CD4-positive, alpha-beta T cell treated with Interleukin-15 for 4 hours (primary cell): ENCODE data around the gene CEP83.
"Not testable (repeated sequence)": the region's sequence is repeated elsewhere in the genome, so short reads cannot be mapped to it uniquely, and the experiment has no call there.

ENCODE experiments used
- DNase-seq: peaks from one replicate; pipeline ENCODE4 v3.0.0-alpha.2; 2020; ENCODE audit warnings: low spot score

Gene CEP83

DNA sequence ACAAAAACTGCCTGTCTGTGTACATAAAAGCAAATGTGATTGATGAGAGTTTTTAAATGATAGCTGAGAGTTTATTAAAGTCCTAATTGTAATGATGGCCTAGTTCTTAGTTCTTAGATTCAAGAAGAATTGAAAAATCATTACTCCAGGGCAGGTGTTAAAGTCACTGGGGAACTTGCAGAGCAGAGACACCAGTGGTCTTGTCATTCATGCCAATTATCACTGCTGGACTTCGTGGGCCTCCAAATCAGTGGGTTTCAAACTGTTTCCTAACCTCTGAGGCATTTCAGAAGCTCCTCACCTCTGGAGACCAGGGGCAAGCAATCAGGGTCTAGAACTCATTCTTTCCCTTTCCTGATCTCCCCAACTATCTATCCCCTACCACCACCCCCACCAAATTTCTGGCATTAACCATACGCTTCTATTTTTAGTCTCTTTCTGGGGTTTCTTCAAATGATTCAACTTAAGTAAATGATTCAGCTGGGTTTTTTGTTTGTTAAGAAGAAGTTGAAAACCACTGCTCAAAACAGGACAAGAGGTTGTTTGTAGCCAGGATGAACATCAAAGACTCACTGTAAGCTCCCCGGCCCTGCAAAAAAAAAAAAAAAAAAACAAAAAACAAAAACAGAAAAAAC lies 80.1 kb downstream of the CEP83 start:
- no peak for DNase-seq

DNA sequence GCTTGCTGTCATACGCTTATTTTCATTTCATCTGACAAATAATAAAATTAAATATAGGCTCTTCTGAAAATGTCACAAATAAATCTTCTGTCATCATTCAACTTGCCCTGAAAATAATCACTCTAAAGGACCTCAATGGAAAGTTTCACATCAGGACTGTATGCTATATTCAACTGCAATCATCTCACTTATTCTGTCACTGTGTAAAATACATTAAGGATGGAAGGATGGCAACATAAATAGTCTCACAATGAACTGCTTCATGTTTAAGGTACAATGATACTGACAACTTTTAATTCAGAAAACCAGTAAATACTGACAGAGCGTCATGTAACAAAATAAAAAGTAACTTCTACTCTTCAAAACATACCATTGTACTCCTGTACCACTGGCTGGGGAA lies 82.1 kb downstream of the CEP83 start:
- DNase-seq, result no peak

DNA sequence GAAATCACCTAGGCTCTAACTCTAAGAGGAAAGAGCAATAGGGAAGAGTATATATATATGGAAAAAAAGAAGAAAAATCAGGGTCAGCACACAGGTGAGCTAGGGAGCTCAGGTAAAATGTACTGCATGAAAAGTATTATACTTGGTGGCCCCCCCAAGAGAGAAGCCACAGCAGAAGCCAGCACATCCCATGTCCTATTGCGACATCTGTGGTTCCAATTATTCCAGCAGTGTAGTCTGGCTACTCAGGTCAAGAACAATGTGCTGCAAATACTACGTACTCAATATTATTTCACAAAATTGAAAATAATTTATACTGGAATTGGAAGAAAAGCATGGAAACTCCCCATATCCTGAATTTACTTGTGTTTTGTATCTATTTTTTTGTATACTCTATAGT lies 85.5 kb downstream of the CEP83 start:
- no peak for DNase-seq

DNA sequence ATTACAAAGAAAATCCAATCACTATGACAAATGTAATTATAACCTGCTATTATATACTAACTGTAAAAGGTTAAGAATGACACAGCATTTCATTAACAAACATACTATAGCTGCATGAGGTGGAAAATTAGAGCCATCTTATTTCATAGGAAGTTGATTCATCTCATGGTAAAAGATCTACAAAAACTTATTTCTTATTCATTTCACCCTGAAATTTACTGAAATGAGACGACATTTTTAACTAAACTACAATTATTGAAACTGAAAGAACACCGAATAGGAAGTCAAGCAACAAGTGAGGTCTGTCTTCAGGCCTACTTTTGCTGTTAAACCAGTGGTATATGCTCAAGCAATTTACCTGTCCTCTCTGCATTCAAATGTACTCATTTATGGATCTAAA lies 87.2 kb downstream of the CEP83 start:
- no peak for DNase-seq

DNA sequence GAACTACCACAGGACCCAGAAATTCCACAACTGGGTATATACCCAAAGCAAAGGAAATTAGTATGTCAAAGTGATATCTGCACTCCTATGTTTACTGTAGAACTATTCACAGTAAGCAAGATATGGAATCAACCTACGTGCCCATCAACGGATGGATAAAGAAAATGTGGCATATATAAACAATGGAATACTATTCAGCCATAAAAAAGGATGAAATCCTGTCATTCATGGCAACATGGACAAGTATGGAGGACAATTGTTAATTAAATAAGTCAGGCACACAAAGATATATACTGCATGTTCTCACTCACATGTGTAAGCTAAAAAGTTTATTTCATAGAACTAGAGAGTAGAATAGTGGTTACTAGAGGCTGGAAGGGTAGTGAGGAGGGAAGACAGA lies 97.0 kb downstream of the CEP83 start:
- no peak for DNase-seq

DNA sequence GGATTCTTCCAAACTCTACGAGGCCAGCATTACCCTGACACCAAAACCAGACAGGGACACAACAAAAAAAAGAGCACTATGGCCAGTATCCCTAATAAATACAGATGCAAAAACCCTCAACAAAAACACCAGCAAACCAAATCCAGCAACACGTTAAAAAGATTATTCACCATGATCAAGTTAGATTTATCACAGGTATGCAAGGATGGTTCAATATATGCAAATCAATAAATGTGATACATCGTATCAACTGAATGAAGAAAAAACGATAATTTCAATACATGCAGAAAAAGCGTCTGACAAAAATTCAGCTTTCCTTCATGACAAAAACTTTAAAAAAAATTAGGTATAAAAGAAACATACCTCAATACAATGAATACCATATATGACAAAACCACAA lies 99.9 kb downstream of the CEP83 start:
- no peak for DNase-seq

DNA sequence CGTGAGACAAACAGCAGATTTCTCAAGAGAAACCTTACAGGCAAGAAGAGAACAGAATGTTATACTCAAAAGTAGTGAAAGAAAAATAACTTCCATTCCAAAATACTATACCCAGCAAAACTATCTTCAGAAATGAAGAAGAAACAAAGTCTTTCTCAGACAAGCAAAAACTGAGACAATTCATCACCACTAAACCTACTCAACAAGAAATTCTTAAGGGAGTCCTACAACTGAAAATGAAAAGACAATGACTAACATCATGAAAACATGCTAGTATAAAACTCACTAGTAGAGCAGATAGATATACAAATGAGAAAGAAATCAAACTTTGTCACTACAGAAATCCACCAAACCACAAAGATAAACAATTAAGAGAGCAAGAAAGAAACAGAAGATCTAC lies 106.5 kb downstream of the CEP83 start:
- no peak for DNase-seq

DNA sequence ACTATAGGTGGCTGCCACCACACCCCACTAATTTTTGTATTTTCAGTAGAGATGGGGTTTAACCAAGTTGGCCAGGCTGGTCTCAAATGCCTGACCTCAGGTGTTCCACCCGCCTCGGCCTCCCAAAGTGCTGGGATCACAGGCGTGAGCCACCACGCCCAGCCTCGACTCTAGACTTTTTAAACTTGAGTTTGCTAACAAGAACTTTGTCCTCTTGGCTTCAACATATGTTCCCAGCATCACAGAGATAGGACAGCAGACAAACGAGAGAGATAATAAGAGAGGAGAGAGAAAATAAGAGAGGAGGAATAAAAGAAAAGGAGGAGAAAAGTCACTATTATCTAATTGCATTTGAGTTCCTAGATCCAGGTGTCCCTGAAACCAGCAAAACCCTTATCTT lies 119.1 kb downstream of the CEP83 start:
- no peak for DNase-seq

DNA sequence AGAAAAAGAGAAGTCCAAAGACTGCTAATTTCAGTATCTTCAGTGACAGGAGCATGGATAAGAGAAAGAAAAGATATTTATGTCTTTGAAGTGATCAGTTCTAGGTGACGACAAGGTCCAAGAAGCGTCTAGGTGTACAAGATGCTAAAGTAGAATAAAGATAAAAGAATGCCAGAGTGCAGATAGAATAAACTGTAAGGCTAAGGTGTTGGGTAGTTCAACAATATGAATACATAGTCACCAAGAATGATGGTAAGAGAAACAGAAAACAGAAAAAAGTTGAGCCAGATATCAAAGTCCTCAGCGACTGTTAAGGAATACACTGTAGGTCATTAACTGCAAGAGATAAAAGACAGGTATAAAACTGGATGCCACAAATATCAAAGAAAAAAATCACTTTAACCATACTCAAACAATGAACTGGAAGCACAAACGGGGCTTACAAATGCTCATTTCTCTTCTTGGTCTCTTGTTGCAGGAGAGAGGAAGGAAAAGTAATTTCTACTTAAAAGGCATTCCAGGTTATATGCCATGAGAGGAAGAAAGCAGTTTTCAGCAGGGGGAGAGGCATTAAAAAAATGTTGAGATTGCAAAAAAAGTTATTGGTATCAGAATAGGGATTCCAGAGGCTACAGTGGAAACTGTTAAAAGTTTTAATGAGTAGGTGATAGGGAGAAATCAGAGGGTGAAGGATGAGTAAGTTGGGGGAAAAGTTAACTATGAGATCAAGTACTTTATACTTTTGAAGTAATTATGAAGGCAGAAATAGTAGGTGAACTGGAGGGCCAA lies 121.5 kb downstream of the CEP83 start:
- no peak for DNase-seq

DNA sequence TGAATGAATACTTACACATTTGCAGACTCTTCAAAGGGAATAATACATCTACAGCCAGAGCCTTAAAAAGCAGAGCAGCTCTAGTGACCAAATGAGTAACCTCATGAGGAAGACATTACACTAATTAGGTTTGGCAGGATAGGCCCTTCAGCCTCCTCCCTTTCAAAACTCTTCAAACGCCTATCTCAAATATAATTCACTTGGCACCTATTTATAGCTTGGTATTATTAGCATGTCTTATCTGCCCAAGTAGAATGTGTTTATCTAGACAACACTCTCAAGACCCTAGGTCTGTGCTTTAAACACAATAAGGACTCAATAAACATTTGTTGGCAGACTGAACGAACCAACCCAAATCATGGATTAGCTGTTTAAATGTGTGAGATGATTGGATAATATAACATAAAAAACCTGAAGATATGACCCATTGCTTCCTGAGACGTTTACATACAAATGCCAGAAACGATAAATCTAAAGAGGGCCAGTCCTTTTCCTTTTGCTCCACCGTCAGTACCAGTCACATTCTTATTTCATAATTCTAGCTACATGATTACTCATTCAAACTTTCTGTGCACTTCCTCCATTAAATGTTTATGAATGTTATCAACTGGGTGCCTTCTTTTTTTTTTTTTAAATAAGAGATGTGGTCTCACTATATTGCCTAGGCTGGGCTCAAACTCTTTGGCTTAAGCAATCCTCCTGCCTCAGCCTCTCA lies 123.3 kb downstream of the CEP83 start:
- DNase-seq, result no peak

DNA sequence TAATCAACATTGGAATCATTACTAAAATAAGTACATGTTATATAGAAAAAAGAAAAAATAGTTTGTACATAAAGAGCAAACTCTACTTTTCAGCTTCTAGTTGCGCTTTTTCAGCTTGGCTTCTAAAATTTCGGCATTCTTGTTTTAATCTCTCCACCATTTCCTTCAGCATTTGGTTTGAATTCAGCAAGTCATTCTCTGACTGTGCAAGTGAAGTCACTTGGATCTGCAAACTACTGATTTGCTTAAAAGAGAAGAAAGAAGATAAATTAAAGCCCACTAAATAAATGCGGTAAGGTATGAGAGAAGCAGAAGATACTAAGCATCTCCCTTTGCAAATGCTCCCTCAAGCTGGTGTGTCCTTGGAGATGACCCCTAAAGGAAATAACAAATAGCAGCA lies 126.3 kb downstream of the CEP83 start:
- no peak for DNase-seq

DNA sequence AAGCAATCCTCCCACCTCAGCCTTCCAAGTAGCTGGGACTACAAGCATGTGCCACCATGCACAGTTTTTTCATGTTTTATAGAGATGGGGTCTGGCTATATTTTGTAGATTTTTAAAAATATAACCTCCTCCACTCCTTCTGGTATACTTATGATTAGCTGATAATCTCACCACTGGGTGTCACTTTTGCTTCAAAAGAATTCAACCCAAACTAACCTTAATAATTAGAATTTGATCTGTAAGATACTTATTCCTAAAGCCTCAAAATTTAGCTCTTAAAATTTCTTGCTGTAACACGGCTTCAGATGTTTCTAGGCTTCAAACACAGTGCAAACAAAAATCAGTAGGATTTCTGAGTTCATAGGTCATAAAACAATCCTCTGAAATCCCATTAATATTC lies 130.3 kb downstream of the CEP83 start:
- no peak for DNase-seq

DNA sequence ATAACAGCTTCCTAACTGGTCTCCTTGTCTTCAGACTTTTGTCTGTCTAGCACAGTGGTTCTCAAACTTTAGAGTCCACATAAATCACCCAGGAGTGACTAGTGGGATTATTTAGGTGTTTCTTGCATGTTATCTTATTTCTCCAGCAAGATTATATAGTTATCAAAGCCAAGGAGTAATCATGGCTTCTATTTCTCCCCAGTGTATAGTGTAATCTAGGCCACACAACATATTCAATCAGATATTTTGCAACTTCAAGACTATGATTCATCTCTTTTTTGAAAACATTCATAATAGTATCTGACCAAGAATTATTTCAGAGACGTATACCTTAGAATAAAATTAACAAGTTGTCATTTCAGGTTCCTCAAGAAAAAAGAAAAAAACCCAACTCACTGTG lies 131.9 kb downstream of the CEP83 start:
- DNase-seq, result no peak

DNA sequence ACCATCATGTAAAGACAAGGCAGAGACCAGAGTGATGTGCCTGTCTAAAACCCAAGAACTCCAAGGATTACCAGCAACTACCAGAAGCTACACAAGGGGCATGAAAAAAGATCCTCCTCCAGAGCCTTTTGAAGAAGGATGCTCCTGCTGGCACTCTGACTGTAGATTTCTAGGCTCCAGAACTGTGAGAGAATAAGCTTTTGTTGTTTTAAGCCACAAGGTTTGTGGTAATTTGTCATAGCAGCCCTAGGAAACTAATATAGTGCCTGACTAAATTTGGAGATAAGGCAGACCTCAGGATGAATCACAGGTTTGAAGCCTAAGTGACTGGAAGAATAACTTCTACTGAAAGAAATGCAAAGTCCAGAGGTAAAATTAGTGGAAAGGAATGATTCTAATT lies 132.9 kb downstream of the CEP83 start:
- no peak for DNase-seq

DNA sequence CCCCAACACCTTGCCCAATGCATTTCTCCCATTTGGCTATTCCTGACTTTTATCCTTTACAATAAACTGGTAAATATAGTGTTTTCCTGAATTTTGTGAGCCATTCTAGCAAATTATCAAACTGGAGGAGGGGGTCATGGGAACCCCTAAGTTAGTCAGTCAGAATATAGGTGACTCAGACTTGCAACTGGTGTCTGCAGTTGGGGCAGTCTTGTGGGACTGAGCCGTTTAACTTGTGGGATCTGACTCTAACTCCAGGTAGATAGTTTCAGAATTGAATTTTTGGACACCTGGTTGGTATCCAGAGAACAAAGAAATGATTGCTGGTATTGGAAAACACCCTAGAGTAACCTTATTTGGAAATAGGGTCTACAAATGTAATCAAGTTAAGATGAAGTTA lies 133.4 kb downstream of the CEP83 start:
- no peak for DNase-seq

DNA sequence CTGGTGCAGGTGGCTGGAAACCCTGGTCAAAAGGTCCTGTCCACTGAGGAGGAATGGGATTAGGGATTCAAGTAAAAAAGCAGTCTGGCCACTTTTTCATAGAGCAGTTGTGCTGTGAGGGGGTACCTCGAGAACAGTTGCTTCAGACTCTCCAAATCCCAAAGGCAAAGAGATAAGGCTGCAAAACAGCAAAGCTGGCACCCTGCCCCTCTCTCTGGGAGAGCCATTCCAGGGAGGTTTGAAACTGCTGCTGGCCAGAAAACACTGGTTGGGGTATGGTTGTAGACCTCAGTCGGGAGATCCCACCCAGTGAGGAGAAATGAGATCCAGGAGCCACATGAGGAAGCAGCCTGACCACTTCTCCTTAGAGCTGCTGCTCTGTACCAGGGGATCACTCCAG lies 137.3 kb downstream of the CEP83 start:
- DNase-seq, result no peak

DNA sequence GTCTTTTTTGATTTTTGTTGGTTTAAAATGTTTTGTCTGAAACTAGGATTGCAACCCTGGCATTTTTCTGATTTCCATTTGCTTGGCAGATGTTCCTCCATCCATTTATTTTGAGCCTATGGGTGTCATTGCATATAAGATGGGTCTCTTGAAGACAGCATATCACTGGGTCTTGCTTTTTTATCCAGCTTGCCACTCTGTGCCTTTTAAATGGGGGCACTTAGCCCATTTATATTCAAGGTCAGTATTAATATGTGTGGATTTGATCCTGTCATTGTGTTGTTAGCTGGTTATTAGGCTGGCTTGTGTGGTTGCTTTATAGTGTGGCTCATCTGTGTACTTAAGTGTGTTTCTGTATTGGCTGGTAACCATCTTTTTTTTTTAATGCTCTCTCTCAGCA lies 139.6 kb downstream of the CEP83 start:
- no peak for DNase-seq

DNA sequence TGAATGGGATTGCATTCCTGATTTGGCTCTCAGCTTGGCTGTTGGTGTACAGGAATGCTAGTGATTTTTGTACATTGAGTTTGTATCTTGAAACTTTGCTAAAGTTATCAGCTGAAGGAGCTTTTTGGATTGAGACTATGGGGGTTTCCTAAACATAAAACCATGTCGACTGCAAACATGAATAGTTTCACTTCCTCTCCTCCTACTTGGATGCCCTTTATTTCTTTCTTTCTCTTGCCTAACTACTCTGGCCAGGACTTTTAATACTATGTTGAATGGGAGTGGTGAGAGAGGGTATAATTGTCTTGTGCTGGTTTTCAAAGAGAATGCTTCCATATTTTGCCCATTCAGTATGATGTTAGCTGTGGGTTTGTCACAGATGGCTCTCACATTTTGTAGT lies 141.5 kb downstream of the CEP83 start:
- no peak for DNase-seq

DNA sequence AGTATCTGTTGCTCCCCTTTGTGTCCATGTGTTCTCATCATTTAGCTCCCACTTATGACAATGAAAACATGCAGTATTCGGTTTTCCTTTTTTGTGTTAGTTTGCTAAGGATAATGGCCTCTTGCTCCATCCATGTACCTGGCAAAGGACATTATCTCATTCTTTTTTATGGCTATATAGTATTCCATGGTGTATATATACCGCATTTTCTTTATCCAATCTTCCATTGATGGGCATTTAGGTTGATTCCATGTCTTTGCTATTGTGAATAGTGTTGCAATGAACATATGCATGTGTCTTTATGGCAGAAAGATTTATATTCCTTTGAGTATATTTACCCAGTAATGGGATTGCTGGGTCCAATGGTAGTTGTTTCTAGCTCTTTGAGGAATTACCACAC lies 143.1 kb downstream of the CEP83 start:
- not testable (repeated sequence) for DNase-seq

DNA sequence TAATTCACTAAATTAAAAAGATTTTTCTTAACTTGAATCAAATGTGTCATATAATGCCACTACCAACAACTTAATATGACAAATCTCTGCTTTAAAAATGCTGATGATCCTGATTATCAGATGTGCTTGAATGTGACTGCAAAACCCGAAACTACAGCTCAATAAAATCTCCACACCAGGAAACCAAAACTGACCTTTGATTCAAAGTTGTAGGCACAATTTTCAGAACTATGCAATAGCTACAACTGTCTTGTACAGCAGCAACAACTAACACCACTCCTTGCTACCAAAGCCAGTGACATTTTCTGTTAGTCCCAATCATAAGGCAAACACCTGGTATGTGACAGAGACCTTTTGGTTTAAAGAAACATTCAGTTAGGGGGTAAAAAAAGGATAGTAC lies 147.3 kb downstream of the CEP83 start:
- no peak for DNase-seq

DNA sequence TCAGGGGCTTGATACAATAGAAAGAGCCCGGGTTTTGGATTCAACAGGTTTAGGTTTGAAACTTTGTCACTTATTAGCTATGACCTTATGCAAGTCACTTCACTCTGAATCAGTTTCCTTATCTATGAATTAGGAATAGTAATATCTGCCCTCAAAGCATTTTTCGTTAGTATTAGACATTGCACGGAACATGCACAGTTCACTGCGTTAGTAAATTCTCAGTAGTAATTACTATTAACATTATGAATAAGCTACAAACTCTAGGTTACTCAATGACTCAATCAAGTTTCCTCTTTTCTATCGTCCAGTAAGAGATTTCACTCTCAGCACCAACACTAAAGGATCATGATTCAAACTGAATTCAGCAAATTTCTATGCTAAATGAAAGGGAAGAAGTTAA lies 150.3 kb downstream of the CEP83 start:
- no peak for DNase-seq

DNA sequence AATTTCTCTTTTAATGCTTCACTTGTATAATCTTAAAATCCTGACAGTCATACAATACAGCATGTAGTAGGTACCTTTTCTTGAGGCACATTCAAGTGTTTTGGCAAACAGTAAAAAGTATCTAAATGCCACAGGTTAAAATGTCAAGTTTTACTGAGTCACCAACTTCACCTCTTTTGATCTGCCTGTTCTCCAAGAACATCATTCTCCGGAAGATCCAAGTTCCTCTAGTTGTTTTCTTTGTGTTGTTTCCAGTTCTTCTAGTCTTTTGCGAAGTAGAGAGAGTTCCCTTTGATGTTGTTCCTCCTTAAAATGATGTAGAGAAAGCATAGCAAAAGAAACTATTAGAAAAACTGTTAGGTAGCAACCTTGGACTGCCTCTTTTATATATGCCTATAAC lies 151.1 kb downstream of the CEP83 start:
- DNase-seq, result no peak
